ENCODE results near the gene SLC24A3. TPM values are rescaled to one million over a fixed set of nuclear protein-coding genes. Genes with fewer than 3 reads are reported as not detected.

The SLC24A3 gene
- total RNA-seq, 1 experiment from 2014 or later = not detected

DNA sequence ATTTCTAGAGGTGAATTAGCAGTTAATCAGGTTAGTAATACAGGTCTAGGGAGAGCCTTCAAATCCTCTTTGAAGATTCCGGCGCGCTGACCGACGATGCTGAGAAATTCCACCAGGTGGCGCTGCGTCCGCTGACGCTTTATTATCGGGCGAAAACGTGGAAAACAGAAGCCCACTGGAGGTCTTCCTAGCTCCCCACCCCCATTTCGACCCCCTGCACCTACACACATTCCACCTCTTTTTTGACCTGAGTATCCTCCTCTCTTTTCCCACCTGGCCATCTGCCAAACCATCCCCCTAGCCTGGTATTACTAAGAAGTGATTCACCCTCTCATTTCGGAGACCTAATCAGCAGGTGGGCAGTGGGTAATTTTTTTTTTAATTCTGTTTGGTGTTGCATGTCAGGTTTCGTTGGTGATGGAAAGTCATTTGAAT, 480.3 kb downstream of the SLC24A3 start:
- in situ Hi-C loops (cut with HindIII; ENCODE audit: low pct_unique_long_range_greater_than_20kb, low sequenced_read_pairs) = no loop called here

DNA sequence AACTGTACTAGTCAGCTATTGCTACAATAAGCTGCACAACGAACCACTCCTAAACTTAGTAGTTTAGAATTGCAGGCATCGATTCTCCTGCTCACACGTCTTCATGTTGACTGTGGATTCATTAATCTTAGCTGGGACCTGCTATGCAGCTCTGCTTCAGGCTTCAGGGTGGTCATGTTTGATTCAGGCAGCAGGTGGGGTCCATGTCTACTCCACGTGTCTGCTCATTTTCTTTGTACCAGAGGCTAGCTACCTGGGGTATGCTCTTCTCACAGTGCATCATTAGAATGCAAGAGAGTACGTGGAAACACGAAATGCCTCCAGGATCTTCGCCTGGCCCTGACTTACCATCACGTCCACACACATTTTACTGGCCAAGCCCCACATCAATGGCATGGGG, 481.1 kb downstream of the SLC24A3 start:
- in situ Hi-C loops (cut with HindIII; ENCODE audit: low pct_unique_long_range_greater_than_20kb, low sequenced_read_pairs) = no loop called here
- no peak for DNase-seq (ENCODE audit: low read depth, low spot score)

More for the DNA sequence above, 480.3 kb downstream of the SLC24A3 start:
- peak; percentile 46 for DNase-seq (ENCODE audit: low read depth, low spot score)

DNA sequence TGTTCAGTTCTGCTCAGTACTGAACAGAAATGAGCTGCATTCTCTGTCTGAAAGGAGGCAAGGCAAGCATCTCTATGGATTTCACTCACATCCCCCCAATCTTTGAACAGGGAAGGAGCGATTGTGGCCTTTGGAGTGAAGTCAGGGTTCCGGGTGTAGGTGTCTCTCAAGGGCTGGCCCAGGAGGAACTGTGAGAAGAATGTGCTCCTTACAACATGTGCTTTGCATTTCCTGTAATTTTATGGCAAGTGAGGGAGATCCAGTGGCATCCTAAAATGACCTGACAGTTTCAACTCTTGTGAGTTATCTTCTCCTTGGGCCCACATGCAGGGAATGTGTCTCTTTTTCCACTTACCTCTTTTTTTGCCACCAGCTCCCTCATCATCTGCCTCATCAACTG, 482.6 kb downstream of the SLC24A3 start:
- DNase-seq (ENCODE audit: low read depth, low spot score) = no peak
- in situ Hi-C loops (cut with HindIII; ENCODE audit: low pct_unique_long_range_greater_than_20kb, low sequenced_read_pairs) = no loop called here

DNA sequence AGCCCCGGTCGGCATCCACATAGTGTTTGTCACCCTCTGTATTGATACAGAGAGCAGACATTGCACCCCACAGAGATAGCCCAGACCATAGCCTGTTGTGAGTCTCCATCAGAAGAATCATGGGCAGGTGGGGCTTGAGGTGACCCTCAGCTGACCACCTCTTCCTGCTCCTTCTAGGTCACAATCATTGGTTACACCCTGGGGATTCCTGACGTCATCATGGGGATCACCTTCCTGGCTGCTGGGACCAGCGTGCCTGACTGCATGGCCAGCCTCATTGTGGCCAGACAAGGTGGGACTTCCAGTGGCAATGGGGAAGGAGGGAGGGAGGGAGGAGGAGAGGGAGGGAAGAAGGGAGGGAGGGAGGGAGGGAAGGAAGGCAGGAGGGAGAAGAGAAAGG, 484.2 kb downstream of the SLC24A3 start:
- in situ Hi-C loops (cut with HindIII; ENCODE audit: low pct_unique_long_range_greater_than_20kb, low sequenced_read_pairs) = no loop called here
- no peak for DNase-seq (ENCODE audit: low read depth, low spot score)

DNA sequence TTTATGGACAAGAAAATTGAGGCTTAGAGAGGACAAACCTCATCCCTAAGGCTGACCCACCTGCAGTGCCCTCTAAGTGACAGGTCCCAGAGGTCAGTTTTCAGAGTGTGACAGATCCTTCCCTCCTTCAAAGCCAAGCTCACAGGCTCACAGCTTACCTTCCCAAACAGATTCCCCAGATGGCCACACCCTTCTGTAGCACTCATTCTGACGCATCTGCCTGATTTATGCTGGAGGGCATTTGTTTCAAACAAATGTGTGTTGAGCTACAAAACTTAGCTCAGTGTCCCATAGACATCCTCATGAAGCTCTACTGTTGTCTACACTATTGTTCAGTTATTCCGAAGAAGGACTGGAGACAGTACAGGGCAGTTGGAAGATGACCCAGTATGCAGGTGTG, 485.0 kb downstream of the SLC24A3 start:
- no peak for DNase-seq (ENCODE audit: low read depth, low spot score)
- in situ Hi-C loops (cut with HindIII; ENCODE audit: low pct_unique_long_range_greater_than_20kb, low sequenced_read_pairs) = no loop called here

DNA sequence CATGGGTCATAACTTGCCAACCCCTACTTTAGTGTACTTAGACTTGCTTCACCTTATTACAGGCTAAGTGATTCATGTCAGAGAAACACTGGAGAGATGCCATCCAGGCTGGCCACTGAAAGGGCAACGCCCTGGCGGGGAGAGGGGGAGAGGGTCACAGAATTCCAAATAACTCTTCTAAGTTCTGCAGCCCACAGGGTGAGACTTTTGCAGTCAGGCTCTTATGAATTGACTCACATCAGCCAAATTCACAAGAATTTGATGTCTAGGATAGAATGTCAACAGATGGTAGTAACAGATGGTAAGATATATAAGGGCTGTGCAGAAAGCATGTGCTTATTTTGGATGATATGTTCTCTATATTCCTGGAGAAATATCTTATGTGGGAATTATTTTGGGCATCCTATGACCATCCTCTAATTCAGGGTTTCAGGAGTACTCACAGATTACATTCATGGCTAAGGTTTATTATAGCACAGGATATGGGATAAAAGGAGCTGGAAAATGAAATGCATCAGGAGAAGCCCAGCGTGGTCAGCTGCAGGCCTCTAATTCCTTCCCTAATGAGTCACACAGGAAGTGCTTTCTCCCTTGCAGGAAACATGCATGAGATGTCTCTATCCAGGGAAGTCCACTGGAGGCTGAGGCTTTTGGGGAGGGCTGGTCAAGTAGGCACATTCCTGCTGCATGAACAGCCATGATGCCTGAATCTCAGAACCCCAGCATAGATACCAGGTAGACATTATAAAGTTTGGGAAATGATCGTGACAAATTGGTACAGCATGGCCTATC, 486.9 kb downstream of the SLC24A3 start:
- no peak for DNase-seq (ENCODE audit: low read depth, low spot score)
- in situ Hi-C loops (cut with HindIII; ENCODE audit: low pct_unique_long_range_greater_than_20kb, low sequenced_read_pairs) = no loop called here

DNA sequence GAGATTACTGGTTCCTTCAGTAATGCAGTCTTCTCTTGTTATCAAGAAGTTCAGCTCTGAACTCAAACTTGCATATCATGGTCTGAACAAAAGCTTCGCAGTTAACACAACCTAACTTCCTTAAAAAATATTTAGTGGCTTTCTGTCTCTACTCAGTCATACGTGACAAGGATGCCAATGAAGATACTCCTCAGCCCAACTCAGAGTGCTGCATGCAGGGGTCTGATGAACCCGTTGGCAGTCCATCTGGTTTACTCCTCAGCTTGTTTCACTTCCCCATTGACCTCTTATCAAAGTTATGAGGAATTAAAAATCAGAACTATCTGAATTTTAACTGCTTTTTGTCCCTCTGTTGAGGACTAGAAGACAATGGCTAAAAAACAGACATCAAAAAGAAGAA, 489.0 kb downstream of the SLC24A3 start:
- in situ Hi-C loops (cut with HindIII; ENCODE audit: low pct_unique_long_range_greater_than_20kb, low sequenced_read_pairs) = no loop called here
- DNase-seq (ENCODE audit: low read depth, low spot score) = no peak

DNA sequence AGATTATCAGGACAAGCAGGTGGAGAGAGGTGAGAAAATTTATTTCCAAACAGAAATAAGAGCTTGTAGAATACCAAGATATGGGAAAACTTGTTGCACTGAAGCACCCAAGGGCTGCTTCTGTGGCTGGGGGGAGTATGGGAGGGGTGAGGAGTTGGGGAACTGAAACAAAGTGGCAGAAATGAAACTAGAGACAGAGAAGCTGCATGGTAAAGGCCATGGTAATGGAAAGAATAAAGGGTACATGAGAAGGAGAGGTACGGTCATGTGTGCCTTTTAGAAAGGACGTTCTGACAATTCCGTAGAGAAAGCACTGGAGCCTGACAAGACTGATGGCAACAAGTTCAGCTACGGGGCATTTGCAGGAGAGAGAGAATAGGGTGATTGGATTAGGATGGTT, 494.0 kb downstream of the SLC24A3 start:
- in situ Hi-C loops (cut with HindIII; ENCODE audit: low pct_unique_long_range_greater_than_20kb, low sequenced_read_pairs) = no loop called here
- DNase-seq (ENCODE audit: low read depth, low spot score) = no peak

DNA sequence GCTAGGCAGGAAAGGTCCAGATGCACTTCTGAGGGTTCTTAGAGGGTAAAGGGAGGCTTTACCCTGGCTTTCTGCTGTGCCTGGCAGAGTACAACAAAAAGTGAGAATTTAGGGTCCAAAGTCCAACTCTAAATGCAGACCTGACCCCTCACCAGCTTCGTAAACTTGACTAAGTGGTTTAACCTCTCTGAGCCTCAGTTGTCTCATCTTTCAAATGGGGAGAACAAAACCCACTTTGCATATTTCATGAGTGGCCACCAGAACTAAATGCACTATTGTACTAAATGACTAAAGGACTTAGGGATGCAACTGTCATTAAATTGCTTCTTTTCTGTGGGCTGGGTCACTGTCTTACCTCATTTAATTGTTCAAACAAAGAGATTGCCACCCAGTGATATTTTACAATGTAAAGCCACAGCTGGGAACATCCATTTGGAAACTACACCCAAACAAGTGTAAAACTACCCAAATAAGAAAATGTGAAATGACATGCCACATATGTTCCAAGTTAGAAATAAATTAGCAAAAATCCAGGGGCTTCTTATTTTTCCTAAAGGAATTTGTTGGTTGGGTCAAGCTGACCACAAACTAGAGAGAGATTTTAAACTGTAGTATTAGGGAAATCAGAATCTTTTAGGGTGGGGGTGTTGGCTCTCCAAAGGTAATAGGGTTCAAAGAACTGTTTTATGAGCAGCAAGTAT, 497.3 kb downstream of the SLC24A3 start:
- in situ Hi-C loops (cut with HindIII; ENCODE audit: low pct_unique_long_range_greater_than_20kb, low sequenced_read_pairs) = no loop called here
- no peak for DNase-seq (ENCODE audit: low read depth, low spot score)

DNA sequence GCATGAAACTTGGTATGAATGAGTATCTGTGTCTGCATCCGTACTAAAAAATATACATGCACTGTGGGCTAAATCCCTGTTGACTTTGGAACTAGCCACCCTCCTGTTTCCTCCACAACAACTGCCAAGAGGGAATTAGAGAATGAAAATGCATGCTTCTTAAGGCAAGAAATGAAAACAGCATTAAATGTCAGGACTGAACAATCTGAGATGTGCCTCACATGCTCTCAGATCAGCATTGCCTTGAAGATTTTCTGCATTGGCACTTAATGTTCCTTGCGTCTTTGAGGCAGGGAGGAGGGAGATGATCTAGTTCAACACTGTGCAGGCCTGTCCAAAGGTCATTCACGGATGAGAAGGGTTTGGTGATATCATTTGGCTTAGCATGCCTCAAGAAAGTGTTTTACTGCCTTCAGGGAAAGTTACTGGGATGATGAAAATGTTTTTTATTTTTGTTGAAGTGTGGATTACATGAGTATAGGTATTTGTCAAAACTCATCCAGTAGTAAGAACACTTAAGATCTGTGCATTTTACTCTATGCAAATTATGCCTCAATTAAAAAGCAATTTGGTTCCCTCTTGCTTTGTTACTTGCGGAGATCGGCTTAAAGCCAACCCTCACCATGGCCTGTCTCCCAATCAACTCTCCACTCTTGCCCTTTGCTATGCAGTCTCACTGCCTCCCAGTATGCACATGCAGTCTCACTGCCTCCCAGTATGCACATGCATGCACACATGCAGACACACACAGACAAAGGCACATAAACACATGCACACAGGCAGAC, 498.1 kb downstream of the SLC24A3 start:
- no peak for DNase-seq (ENCODE audit: low read depth, low spot score)
- in situ Hi-C loops (cut with HindIII; ENCODE audit: low pct_unique_long_range_greater_than_20kb, low sequenced_read_pairs) = no loop called here

DNA sequence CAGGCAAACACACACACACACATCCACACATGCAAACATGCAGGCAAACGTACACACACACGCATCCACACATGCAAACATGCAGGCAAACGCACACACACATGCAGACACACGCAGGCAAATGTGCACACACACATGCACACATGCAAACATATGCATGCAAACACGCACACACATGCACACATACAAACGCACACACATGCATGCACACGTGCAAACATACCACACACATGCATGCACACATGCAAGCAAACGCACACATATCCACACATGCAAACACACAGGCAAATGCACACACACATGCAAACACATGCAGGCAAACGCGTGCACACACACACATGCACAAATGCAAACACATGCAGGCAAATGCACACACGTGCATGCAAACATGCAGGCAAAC, 498.7 kb downstream of the SLC24A3 start:
- DNase-seq (ENCODE audit: low read depth, low spot score) = no peak
- in situ Hi-C loops (cut with HindIII; ENCODE audit: low pct_unique_long_range_greater_than_20kb, low sequenced_read_pairs) = no loop called here

DNA sequence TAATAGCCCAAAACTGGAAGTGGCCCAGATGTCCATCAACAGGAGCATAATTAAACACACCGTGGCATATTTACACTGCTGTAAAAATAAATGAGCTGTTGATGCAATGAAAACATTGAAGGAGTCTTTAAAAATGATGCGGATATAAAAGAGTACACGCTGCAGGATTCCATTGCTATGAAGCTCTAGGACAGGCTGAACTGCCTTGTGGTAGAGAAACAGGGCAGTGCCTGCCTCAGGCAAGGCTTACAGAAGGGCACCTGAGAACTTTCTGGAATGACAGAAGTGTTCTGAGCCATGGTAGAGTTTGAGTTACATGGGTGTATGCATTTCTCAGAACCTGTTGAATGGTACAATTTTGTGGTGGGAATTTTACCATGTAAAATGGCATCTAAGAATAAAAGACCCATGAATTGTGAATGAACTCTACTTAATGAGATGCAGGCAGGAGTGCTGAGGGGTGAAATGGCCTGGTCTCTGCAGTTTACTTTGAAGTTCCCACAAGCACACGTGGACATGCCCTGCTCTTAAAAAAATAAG, 500.3 kb downstream of the SLC24A3 start:
- DNase-seq (ENCODE audit: low read depth, low spot score) = no peak

DNA sequence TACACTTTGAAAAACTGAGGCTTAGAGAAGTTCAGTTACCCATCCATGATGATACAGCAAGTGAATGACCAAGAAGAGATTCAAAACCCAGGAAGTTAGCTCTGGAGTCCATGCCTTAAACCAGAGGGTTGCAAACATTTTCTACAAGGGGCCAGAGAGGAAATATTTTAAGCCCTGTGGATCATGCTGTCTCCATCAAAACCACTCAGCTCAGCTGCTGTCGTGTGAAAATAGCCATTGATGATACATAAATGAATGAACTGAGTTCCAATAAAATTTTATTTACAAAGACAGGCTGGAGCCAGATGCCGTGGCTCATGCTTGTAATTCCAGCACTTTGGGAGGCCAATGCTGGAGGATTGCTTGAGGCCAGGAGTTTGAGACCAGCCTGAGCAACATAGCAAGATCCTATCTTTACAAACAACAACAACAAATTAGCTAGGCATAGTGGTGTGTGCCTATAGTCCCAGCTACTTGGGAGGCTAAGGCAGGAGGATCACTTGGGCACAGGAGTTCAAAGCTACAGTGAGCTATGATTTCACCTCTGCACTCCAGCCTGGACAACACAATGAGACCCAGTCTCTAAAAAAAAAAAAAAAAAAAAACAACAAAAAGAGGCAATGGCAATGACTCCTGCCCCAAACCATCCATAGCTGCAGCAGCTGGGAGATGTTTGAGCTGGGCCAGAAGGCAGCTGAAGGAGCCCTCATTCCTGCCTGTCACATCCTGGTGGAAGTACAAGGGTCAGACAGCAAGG, 501.6 kb downstream of the SLC24A3 start:
- in situ Hi-C loops (cut with HindIII; ENCODE audit: low pct_unique_long_range_greater_than_20kb, low sequenced_read_pairs) = no loop called here

More for the DNA sequence above, 500.3 kb downstream of the SLC24A3 start:
- in situ Hi-C loops (cut with HindIII; ENCODE audit: low pct_unique_long_range_greater_than_20kb, low sequenced_read_pairs) = no loop called here

DNA sequence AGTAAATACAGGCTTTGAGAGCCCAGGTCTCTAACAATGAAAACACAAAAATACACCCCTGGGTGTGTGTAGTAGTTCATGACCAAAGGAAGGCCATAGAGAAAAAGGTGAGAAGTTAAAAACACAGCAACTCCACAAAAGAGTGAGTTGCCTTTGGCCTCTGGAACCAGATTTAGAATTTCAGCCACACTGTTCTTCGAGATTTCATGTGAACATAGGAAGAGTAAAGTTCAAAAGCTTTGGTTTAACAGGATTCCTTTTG, 502.1 kb downstream of the SLC24A3 start:
- in situ Hi-C loops (cut with HindIII; ENCODE audit: low pct_unique_long_range_greater_than_20kb, low sequenced_read_pairs) = no loop called here

More for the DNA sequence above, 501.6 kb downstream of the SLC24A3 start:
- no peak for DNase-seq (ENCODE audit: low read depth, low spot score)

DNA sequence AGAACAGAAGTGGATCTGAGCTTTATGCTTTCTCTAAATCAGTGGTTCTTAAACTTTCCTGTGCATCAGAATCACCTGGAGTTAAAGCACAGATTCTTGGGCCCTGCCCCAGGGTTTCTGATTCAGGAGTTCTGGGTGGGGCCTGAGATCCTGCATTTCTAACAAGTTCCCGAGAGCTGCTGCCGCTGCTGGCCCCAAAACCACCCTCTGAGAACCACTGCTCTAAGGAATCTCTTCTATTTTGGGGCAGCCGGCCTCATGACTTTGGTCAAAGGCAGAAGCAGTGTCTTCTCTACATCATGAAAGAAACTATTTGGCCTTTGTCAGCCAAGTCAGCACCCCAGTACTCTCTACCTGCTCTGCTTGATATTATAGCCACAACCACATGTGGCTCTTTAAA, 503.5 kb downstream of the SLC24A3 start:
- no peak for DNase-seq (ENCODE audit: low read depth, low spot score)
- in situ Hi-C loops (cut with HindIII; ENCODE audit: low pct_unique_long_range_greater_than_20kb, low sequenced_read_pairs) = no loop called here

More for the DNA sequence above, 502.1 kb downstream of the SLC24A3 start:
- no peak for DNase-seq (ENCODE audit: low read depth, low spot score)

DNA sequence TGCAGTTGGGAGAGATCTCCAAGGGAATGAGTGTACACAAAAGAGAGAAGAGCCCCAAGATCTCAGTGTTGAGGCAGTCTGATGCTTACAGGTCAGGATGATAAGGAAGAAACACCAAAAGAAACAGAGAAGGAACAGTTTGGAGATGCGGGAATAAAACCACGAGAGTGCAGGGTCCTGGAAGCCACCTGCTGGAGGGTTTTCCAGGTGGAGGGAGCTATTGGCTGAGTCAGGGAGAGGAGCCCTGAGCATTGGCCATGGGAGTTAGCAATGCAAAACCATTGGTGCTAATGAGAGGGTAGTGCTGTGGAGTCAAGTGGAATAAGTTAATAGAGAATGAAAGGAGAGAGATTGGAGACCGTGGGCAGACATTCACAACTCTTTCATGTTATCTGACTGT, 506.4 kb downstream of the SLC24A3 start:
- in situ Hi-C loops (cut with HindIII; ENCODE audit: low pct_unique_long_range_greater_than_20kb, low sequenced_read_pairs) = no loop called here

DNA sequence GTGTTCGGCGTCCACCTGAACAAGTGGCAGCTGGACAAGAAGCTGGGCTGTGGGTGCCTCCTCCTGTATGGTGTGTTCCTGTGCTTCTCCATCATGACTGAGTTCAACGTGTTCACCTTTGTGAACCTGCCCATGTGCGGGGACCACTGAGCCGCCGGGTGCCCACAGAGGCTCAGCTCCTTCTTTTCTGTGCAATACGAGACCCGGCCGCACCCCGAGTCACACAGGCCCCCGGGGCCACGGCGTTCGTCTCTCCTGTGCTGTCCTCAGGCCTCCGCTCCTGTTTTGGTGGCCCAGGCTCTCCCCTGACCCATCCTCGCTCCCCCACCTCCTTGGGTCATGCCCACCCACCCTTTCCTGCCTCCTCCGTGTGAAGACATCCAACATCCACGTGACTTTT, 508.5 kb downstream of the SLC24A3 start:
- DNase-seq (ENCODE audit: low read depth, low spot score) = no peak

More for the DNA sequence above, 506.4 kb downstream of the SLC24A3 start:
- no peak for DNase-seq (ENCODE audit: low read depth, low spot score)

DNA sequence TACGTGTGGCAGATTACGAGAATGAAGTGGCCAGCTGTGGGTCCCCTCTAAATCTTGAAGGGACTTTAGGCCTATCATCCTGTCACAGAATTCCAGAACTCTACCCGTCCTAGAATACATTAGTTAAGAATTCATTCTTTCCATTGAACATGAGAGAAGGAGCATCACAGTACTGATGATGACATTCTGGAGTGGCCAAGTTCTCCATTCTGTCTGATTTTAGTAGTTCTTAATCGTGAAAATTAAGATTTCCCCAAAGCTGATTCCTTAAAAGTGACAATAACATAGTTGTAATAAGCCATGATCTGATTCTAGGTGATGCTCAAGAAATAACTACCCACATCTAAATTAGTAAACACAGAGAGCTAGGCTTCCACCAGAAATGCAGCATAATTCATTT, 510.6 kb downstream of the SLC24A3 start:
- DNase-seq (ENCODE audit: low read depth, low spot score) = no peak
- in situ Hi-C loops (cut with HindIII; ENCODE audit: low pct_unique_long_range_greater_than_20kb, low sequenced_read_pairs) = no loop called here

More for the DNA sequence above, 508.5 kb downstream of the SLC24A3 start:
- in situ Hi-C loops (cut with HindIII; ENCODE audit: low pct_unique_long_range_greater_than_20kb, low sequenced_read_pairs) = no loop called here
